Testis (tissue), 2 donors: Measurements from ENCODE around the gene KCNN3.

Source experiments
- CTCF ChIP-seq, 3 experiments: fragments of 450-650 bp in 2 of 3; fragments of 200-600 bp in 1 of 3; sonication (generic) in 1 of 3; IDR thresholded peaks; one replicate each; pipeline ENCODE4 v1.5.1; 2016 to 2019; ENCODE audit warnings: antibody characterized with exemption in 3 of 3, mild to moderate bottlenecking in 2 of 3, moderate library complexity in 1 of 3
- POLR2A ChIP-seq: fragments of 450-650 bp; IDR thresholded peaks from one replicate; pipeline ENCODE4 v1.6.1; 2017; ENCODE audit warnings: antibody characterized with exemption, mild to moderate bottlenecking, moderate library complexity

GRCh38 chr1:154788886-154789285, 81.2 kb downstream of the KCNN3 start:
- TF ChIP-seq CTCF (IDR thresholded peaks at IDR 0.05) (no peak), POLR2A (no peak)
